MCF 10A (cell line): Measurements from ENCODE around the gene SLC27A1. TPM values are rescaled to one million over a fixed set of nuclear protein-coding genes. Genes with fewer than 3 reads are reported as not detected.
A peak's percentile ranks its signal among the peaks of the same experiment; 100 is the strongest.

Source experiments
- Bru-seq: library from RNA; stranded (reverse); fragments of 400-500 nt; gene quantifications from one replicate; lab custom pipeline; 2021; lab: Mats Ljungman, UMichigan
- BruChase-seq, 2 experiments: library from RNA; stranded (reverse); fragments of 400-500 nt; gene quantifications; one replicate each; lab custom pipeline; 2021; lab: Mats Ljungman, UMichigan
- BruUV-seq: library from RNA; stranded (reverse); fragments of 400-500 nt; replicated peaks from 2 replicates; lab custom pipeline; 2021; lab: Mats Ljungman, UMichigan
- CTCF ChIA-PET: fragments of 300-600 bp; sonication (Branson Sonifier 250); formaldehyde crosslinking; extraction: SDS; loops from one replicate; lab custom pipeline; 2021; ENCODE audit warnings: antibody characterized with exemption, inconsistent platforms; lab: Yijun Ruan, JAX
- POLR2A ChIA-PET: fragments of 300-600, 350-650 bp; sonication (Branson Sonifier 250); formaldehyde crosslinking; extraction: SDS; loops from one replicate; lab custom pipeline; 2020; ENCODE audit warnings: antibody characterized with exemption, inconsistent platforms; lab: Yijun Ruan, JAX
- DNase-seq: peaks from one replicate; pipeline ENCODE4 v3.0.0-alpha.2; 2018; ENCODE audit not compliant: unreplicated experiment
- H3K27ac Mint-ChIP-seq: one replicate; pipeline ENCODE4 v1.8.0; 2022; ENCODE audit warnings: mild to moderate bottlenecking, low read depth, mixed read lengths; ENCODE audit not compliant: unreplicated experiment
- H3K27me3 Mint-ChIP-seq: one replicate; pipeline ENCODE4 v1.8.0; 2022; ENCODE audit warnings: mixed read lengths; ENCODE audit not compliant: insufficient read depth, unreplicated experiment
- H3K36me3 Mint-ChIP-seq: one replicate; pipeline ENCODE4 v1.8.0; 2022; ENCODE audit warnings: mild to moderate bottlenecking, moderate library complexity, mixed read lengths; ENCODE audit not compliant: insufficient read depth, unreplicated experiment
- H3K4me1 Mint-ChIP-seq: one replicate; pipeline ENCODE4 v1.8.0; 2022; ENCODE audit warnings: mixed read lengths; ENCODE audit not compliant: insufficient read depth, unreplicated experiment
- H3K4me3 Mint-ChIP-seq: one replicate; pipeline ENCODE4 v1.8.0; 2022; ENCODE audit warnings: mild to moderate bottlenecking, moderate library complexity, mixed read lengths; ENCODE audit not compliant: unreplicated experiment
- H3K9me3 Mint-ChIP-seq: one replicate; pipeline ENCODE4 v1.8.0; 2022; ENCODE audit warnings: mixed read lengths; ENCODE audit not compliant: unreplicated experiment
- CTCF ChIP-seq: fragments of 200-600 bp; IDR thresholded peaks from one replicate; pipeline ENCODE4 v1.8.0; 2022; ENCODE audit warnings: antibody characterized with exemption, mild to moderate bottlenecking; ENCODE audit not compliant: unreplicated experiment
- intact Hi-C: fragments of 100-400 bp; cut with micrococcal nuclease; formaldehyde crosslinking; loops from 2 replicates; pipeline ENCODE4 v1.14.1; 2022
- long read RNA-seq: library from polyadenylated mRNA; stranded (forward); transcript quantifications from one replicate; pipeline ENCODE4 v2.0.0, GENCODE V29; 2022
- total RNA-seq: library from RNA; stranded (reverse); gene quantifications from 2 replicates; pipeline ENCODE4 v1.2.3, GENCODE V29; 2022

Gene SLC27A1
- 3.4 and 5.0 TPM in 2 replicates for total RNA-seq
- percentile 36 among the genes with signal in this experiment for Bru-seq, nascent RNA
- BruChase-seq, experiment 1, labeled RNA remaining after a 6-hour chase: percentile 37 among the genes with signal in this experiment
- BruChase-seq, experiment 2, labeled RNA remaining after a 2-hour chase: percentile 38 among the genes with signal in this experiment
- long read RNA-seq, transcript SLC27A1-201 (12 exons, 3,594 nt): major isoform, 6 of 19 reads
- long read RNA-seq, partial matches to known transcripts: 3 of 19 reads
- long read RNA-seq, other reads (novel, unspliced or antisense): 10 of 19 reads

GRCh38 chr19:17470068-17470841, at the start of gene SLC27A1:
SLC27A1 (plus strand) TSS chr19:17470524; CDS start chr19:17470541, 17 bp downstream.
- intact Hi-C loops: no loop called here
- Mint-ChIP-seq H3K4me1 (peaks cover 41% of the 10 kb centered on the region), H3K4me3 (peak within 1 kb of the TSS; percentile 91), H3K27ac (peak within 1 kb of the TSS; percentile 97), H3K27me3 (no peaks in the 10 kb centered on the region), H3K9me3 (no peaks in the 10 kb centered on the region), H3K36me3 (no peaks in the 10 kb centered on the region)
- no peak for TF ChIP-seq CTCF
- CTCF ChIA-PET: interaction anchor here (3.6 kb wide), 1 partner anchor 26 kb away, joined by 19 read pairs; no protein-coding TSS in a partner anchor
- POLR2A ChIA-PET: interaction anchor here (1.6 kb wide), 1 partner anchor 177 kb away, joined by 5 read pairs; no protein-coding TSS in a partner anchor
- DNase-seq: peak; percentile 99
- no TSS peak for BruUV-seq

DNA sequence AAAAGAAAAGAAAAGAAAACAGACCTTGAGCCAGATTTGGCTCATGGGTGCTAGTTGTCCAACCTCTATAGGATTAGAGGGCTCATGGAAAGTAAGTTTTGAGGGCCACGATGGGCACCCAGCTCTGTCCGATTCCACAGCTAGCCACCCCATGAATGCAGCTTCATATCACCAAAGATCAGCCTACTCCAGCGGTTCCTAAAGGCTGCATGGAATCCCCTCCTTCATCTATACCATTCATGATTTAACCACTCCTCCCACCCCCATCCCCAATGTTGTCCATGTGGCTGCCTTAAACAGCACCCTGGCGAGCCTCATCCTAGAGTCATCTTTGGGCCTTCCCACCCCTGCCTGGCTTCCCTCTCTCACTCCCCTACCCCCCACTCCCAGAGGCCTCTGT, 48.4 kb upstream of the SLC27A1 start:
- no peak for TF ChIP-seq CTCF
- no TSS peak for BruUV-seq
- H3K4me3 Mint-ChIP-seq: no peak overlapping the region
- H3K27ac Mint-ChIP-seq: no peak overlapping the region
- intact Hi-C loops: no loop called here
- H3K9me3 Mint-ChIP-seq: no peaks in the 10 kb centered on the region
- H3K36me3 Mint-ChIP-seq: peaks cover 11% of the 10 kb centered on the region
- no peak for DNase-seq
- ChIA-PET CTCF (interaction anchor here (1.2 to 1.3 kb wide), 3 partner anchors 36 to 47 kb away, joined by 3 to 5 read pairs (median 3); no protein-coding TSS in a partner anchor), POLR2A (interaction anchor here (1.3 kb wide), 1 partner anchor 47 kb away, joined by 4 read pairs; no protein-coding TSS in a partner anchor)
- H3K27me3 Mint-ChIP-seq: no peaks in the 10 kb centered on the region
- H3K4me1 Mint-ChIP-seq: peaks cover 13% of the 10 kb centered on the region

- H3K27me3 Mint-ChIP-seq: no peaks in the 10 kb centered on the region
Observed at GRCh38 chr19:17423429-17424208, 46.7 kb upstream of the SLC27A1 start.

More at GRCh38 chr19:17423429-17424208, 46.7 kb upstream of the SLC27A1 start:
- ChIA-PET POLR2A (interaction anchor here (0.8 kb wide), 1 partner anchor 28 kb away, joined by 4 read pairs; no protein-coding TSS in a partner anchor), CTCF (interaction anchor here (1.1 kb wide), 1 partner anchor 19 kb away, joined by 4 read pairs; no protein-coding TSS in a partner anchor)
- Mint-ChIP-seq H3K9me3 (no peaks in the 10 kb centered on the region), H3K27ac (no peak overlapping the region), H3K4me3 (no peak overlapping the region), H3K36me3 (peaks cover 11% of the 10 kb centered on the region), H3K4me1 (peaks cover 10% of the 10 kb centered on the region)
- TF ChIP-seq CTCF: no peak
- DNase-seq: peak; percentile 64
- no TSS peak for BruUV-seq
- intact Hi-C loops: no loop called here
